HepG2 (cell line): ENCODE results near the gene UCN2. TPM values are rescaled to one million over a fixed set of nuclear protein-coding genes. Genes with fewer than 3 reads are reported as not detected.

Experiments
- ATAC-seq: fragments of 200-7000 bp; cut with Tn5 transposase; 3 replicates; pipeline ENCODE4 v1.9.1; 2020; ENCODE audit warnings: mild to moderate bottlenecking, moderate library complexity
- BruUV-seq: library from RNA; stranded (reverse); fragments of 400-500 nt; replicated peaks from 2 replicates; lab custom pipeline; 2021; lab: Mats Ljungman, UMichigan
- CTCF ChIA-PET: fragments of 300-600 bp; formaldehyde crosslinking; extraction: SDS; loops from one replicate; lab custom pipeline; 2021; ENCODE audit warnings: low total read pairs, inconsistent platforms, low intra/inter-chr PET ratio; lab: Yijun Ruan, JAX
- POLR2A ChIA-PET: fragments of 350-600 bp; sonication (Branson Sonifier 250); formaldehyde crosslinking; loops from one replicate; lab custom pipeline; 2020; ENCODE audit warnings: antibody characterized with exemption, inconsistent platforms; lab: Yijun Ruan, JAX
- DNase-seq: peaks from one replicate; pipeline ENCODE4 v3.0.0-alpha.2; 2015; ENCODE audit warnings: low spot score
- FAIRE-seq: peaks from 3 replicates; lab custom pipeline; 2011; peaks lifted over from hg19 to GRCh38; lab: Jason Lieb, UNC
- H2AFZ ChIP-seq: one replicate; pipeline ENCODE4 v1.6.1; 2011; ENCODE audit warnings: low read length, inconsistent platforms
- H3K27ac ChIP-seq: fragments of 300-600 bp; 3 replicates; pipeline ENCODE4 v1.8.0; 2011; ENCODE audit warnings: mixed run types, mild to moderate bottlenecking, mixed read lengths, low read length, inconsistent platforms; ENCODE audit not compliant: insufficient read depth; ENCODE audit errors: extremely low read length
- H3K27me3 ChIP-seq, 2 experiments: fragments of 200-600 bp in 1 of 2; 2 replicates in 1 of 2; 3 replicates in 1 of 2; pipeline versions ENCODE4 v1.6.0 to v1.8.0; 2011; ENCODE audit warnings: low read length in 2 of 2, mild to moderate bottlenecking in 2 of 2, moderate library complexity in 2 of 2, inconsistent platforms in 1 of 2; ENCODE audit not compliant: insufficient read depth in 2 of 2, control insufficient read depth in 1 of 2
- H3K36me3 ChIP-seq, 2 experiments: fragments of 200-600 bp in 1 of 2; replicated peaks in 1 of 2; 2 replicates in 1 of 2; 3 replicates in 1 of 2; pipeline versions ENCODE4 v1.5.1 to v1.8.0; 2011; ENCODE audit warnings: low read length in 2 of 2, inconsistent platforms in 1 of 2; ENCODE audit not compliant: insufficient read depth in 2 of 2, control insufficient read depth in 1 of 2
- H3K4me1 ChIP-seq: 2 replicates; pipeline ENCODE4 v1.5.1; 2012; ENCODE audit warnings: low read length, inconsistent platforms; ENCODE audit not compliant: insufficient read depth
- H3K4me2 ChIP-seq: 2 replicates; pipeline ENCODE4 v1.6.0; 2011; ENCODE audit warnings: low read depth, low read length, inconsistent platforms
- H3K4me3 ChIP-seq, 3 experiments: fragments of 200-600 bp in 1 of 3; sonication (generic), shearing (Covaris generic) in 1 of 3; replicated peaks in 1 of 3; 2 replicates each; pipeline ENCODE4 v1.5.1; 2011 to 2016; ENCODE audit warnings: low read length in 3 of 3, inconsistent platforms in 2 of 3, low read depth in 2 of 3, mild to moderate bottlenecking in 2 of 3, control low read depth in 1 of 3, mixed read lengths in 1 of 3; ENCODE audit not compliant: insufficient read depth in 1 of 3
- H3K79me2 ChIP-seq: one replicate; pipeline ENCODE4 v1.6.1; 2011; ENCODE audit warnings: low read length, inconsistent platforms; ENCODE audit not compliant: insufficient read depth
- H3K9ac ChIP-seq: 2 replicates; pipeline ENCODE4 v1.6.0; 2011; ENCODE audit warnings: mild to moderate bottlenecking, low read depth, low read length, inconsistent platforms; ENCODE audit not compliant: insufficient read depth
- H3K9me3 ChIP-seq: 2 replicates; pipeline ENCODE4 v1.5.1; 2012; ENCODE audit warnings: mild to moderate bottlenecking, low read length
- H4K20me1 ChIP-seq: 2 replicates; pipeline ENCODE4 v1.6.0; 2011; ENCODE audit warnings: inconsistent platforms, mild to moderate bottlenecking, low read length, moderate library complexity; ENCODE audit not compliant: insufficient read depth
- ATAD3A ChIP-seq: sonication (generic); formaldehyde crosslinking; IDR thresholded peaks from 2 replicates; pipeline ENCODE4 v1.4.0; 2020; ENCODE audit warnings: missing genetic modification reagents
- DMTF1 ChIP-seq: sonication (generic); formaldehyde crosslinking; IDR thresholded peaks from 2 replicates; pipeline ENCODE4 v1.4.0; 2020; ENCODE audit warnings: mild to moderate bottlenecking, missing genetic modification reagents
- ESRRA ChIP-seq: sonication (generic); formaldehyde crosslinking; IDR thresholded peaks from 2 replicates; pipeline ENCODE4 v1.5.1; 2020; ENCODE audit warnings: mild to moderate bottlenecking, low read depth, missing genetic modification reagents
- GTF3A ChIP-seq: sonication (generic); formaldehyde crosslinking; conservative IDR thresholded peaks from 2 replicates; pipeline ENCODE4 v1.4.0; 2020; ENCODE audit warnings: mild to moderate bottlenecking, missing genetic modification reagents
- HNF4A ChIP-seq: sonication (generic); formaldehyde crosslinking; IDR thresholded peaks from 2 replicates; pipeline ENCODE4 v1.4.0; 2020; ENCODE audit warnings: missing genetic modification reagents
- HNRNPLL ChIP-seq: fragments of 200-400 bp; formaldehyde crosslinking; IDR thresholded peaks from 2 replicates; pipeline ENCODE4 v1.6.1; 2017; ENCODE audit warnings: mild to moderate bottlenecking, low read depth, low read length; ENCODE audit not compliant: poor library complexity, severe bottlenecking
- SIN3A ChIP-seq: IDR thresholded peaks from 2 replicates; pipeline ENCODE4 v1.6.1; 2011; ENCODE audit warnings: low read depth, mild to moderate bottlenecking, control low read depth, low read length, borderline replicate concordance
- ZNF775 ChIP-seq: sonication (generic); formaldehyde crosslinking; IDR thresholded peaks from 2 replicates; pipeline ENCODE4 v1.4.0; 2020; ENCODE audit warnings: missing genetic modification reagents, mild to moderate bottlenecking, moderate library complexity, borderline replicate concordance
- whole genome bisulfite sequencing: methylation state at CpG from one replicate; pipeline ENCODE4 v1.1.6; 2017; ENCODE audit warnings: low lambda C conversion rate; 5-methylcytosine and 5-hydroxymethylcytosine counted together
- in situ Hi-C: cut with HindIII; loops from 2 replicates; pipeline ENCODE4 v1.10.0; 2017; ENCODE audit warnings: low pct_unique_long_range_greater_than_20kb; ENCODE audit not compliant: extremely low pct_ligation_motif_present
- intact Hi-C: fragments of 100-400 bp; cut with micrococcal nuclease; formaldehyde crosslinking; loops from one replicate; pipeline ENCODE4 v1.10.0; 2022; ENCODE audit not compliant: unreplicated experiment
- polyA plus RNA-seq, 8 experiments: library from polyadenylated mRNA; depleted of rRNA in 3 of 8; stranded (reverse) in 7 of 8; unstranded in 1 of 8; fragments of >200 nt; fragmentation: Illumina TruSeq in 4 of 8; extraction: Trizol in 4 of 8; gene quantifications; 2 replicates each; pipeline versions ENCODE4 v1.2.1 to v1.2.3, GENCODE V29; 2011 to 2016; ENCODE audit warnings: low read depth in 4 of 8, missing spikeins in 1 of 8, mixed read lengths in 1 of 8; ENCODE audit not compliant: insufficient read depth in 1 of 8
- total RNA-seq, 5 experiments: library from RNA; depleted of rRNA; stranded (reverse); fragments of >200 nt; fragmentation: Illumina TruSeq; extraction: Trizol; gene quantifications; 2 replicates each; pipeline ENCODE4 v1.2.3, GENCODE V29; 2016; ENCODE audit warnings: low read depth in 1 of 5

UCN2 gene
- total and polyA plus RNA-seq, 2 of the 13 experiments (the other 11 are each of a cell fraction or from before 2014, with no cell fraction given): 0.07 to 1.5 TPM

- intact Hi-C loops (no loop called here), in situ Hi-C loops (no loop called here)
- ATAC-seq (no peak), DNase-seq (no peak), FAIRE-seq (no peak)
- Histone ChIP-seq H3K9me3 (no peaks in the 10 kb centered on the region), H3K27me3 (no peaks in the 10 kb centered on the region), H2AFZ (no peak overlapping the region), H3K4me2 (no peak overlapping the region), H3K4me1 (peaks cover 45% of the 10 kb centered on the region), H3K79me2 (no peaks in the 10 kb centered on the region), H3K27ac (no peak overlapping the region), H3K4me3 (no peak overlapping the region), H4K20me1 (peaks cover 9% of the 10 kb centered on the region; the same call in 1 of the 2 replicates), H3K36me3 (peaks cover 37 to 62% of the 10 kb centered on the region in 2 experiments), H3K9ac (no peak overlapping the region)
- TF ChIP-seq HNF4A (CRISPR knock-in tag) (no peak), GTF3A (CRISPR knock-in tag) (no peak), ESRRA (CRISPR knock-in tag) (no peak), ZNF775 (CRISPR knock-in tag) (no peak), DMTF1 (CRISPR knock-in tag) (no peak), SIN3A (no peak), ATAD3A (CRISPR knock-in tag) (no peak), HNRNPLL (no peak)
- CTCF ChIA-PET: no interaction called here
- whole genome bisulfite sequencing: 96% methylated on average over 11 of the region's 11 CpGs
- POLR2A ChIA-PET: interaction anchor here (1.0 to 3.3 kb wide), 6 partner anchors 10 to 37 kb away, joined by 3 to 11 read pairs (median 4); partner anchors contain the start of genes SLC26A6 and UQCRC1
- BruUV-seq: no TSS peak
These were observed 35.5 kb upstream of the UCN2 start for GRCh38 chr3:48599077-48599501.
